A549 (cell line): ENCODE data around the gene ARHGAP25. TPM values are rescaled to one million over a fixed set of nuclear protein-coding genes. Genes with fewer than 3 reads are reported as not detected.

ENCODE experiments used
- ATAC-seq, 2 experiments: fragments of 200-7000 bp in 1 of 2; fragments of >200 bp in 1 of 2; cut with Nextera tagmentation in 1 of 2; cut with Tn5 transposase in 1 of 2; 3 replicates each; pipeline versions ENCODE4 v1.8.0 to v1.9.1; 2018 to 2020; ENCODE audit warnings: mild to moderate bottlenecking in 1 of 2, moderate library complexity in 1 of 2
- CTCF ChIA-PET: fragments of 300-600 bp; sonication (Branson Sonifier 250); formaldehyde crosslinking; extraction: SDS; loops from one replicate; lab custom pipeline; 2021; ENCODE audit warnings: antibody characterized with exemption, inconsistent platforms; lab: Yijun Ruan, JAX
- POLR2A ChIA-PET: fragments of 350-600 bp; formaldehyde crosslinking; extraction: SDS; loops from one replicate; lab custom pipeline; 2021; ENCODE audit warnings: antibody characterized with exemption, inconsistent platforms; lab: Yijun Ruan, JAX
- DNase-seq, 2 experiments: peaks; one replicate each; pipeline versions ENCODE4 v3.0.0 to v3.0.0-alpha.2; 2011 to 2016; ENCODE audit warnings: low read depth in 1 of 2, low spot score in 1 of 2
- FAIRE-seq: peaks from 2 replicates; lab custom pipeline; 2011; peaks lifted over from hg19 to GRCh38; lab: Jason Lieb, UNC
- H3K27ac ChIP-seq, 2 experiments: fragments of >200 bp; sonication (Bioruptor Twin); formaldehyde crosslinking; 3 replicates each; pipeline ENCODE4 v1.5.1; 2016 to 2017
- H3K4me1 ChIP-seq: fragments of >200 bp; sonication (Bioruptor Twin); formaldehyde crosslinking; 3 replicates; pipeline ENCODE4 v1.6.1; 2016
- H3K4me2 ChIP-seq: fragments of >200 bp; sonication (Bioruptor Twin); formaldehyde crosslinking; 3 replicates; pipeline ENCODE4 v1.6.1; 2016
- H3K4me3 ChIP-seq: fragments of >200 bp; sonication (Bioruptor Twin); formaldehyde crosslinking; 3 replicates; pipeline ENCODE4 v1.5.1; 2016
- H3K9me3 ChIP-seq: fragments of >200 bp; sonication (Bioruptor Twin); formaldehyde crosslinking; 3 replicates; pipeline ENCODE4 v1.6.1; 2016
- ATOH8 ChIP-seq: fragments of 250-450 bp; sonication (Bioruptor Pico); IDR thresholded peaks from 2 replicates; pipeline ENCODE4 v1.5.0; 2020; ENCODE audit warnings: low read depth, mild to moderate bottlenecking, moderate library complexity
- CBX8 ChIP-seq: fragments of 200-600 bp; sonication (generic); IDR thresholded peaks from 2 replicates; pipeline ENCODE4 v1.6.1; 2016
- CEBPB ChIP-seq, 2 experiments: fragments of >200 bp in 1 of 2; sonication (Bioruptor Twin) in 1 of 2; formaldehyde crosslinking in 1 of 2; IDR thresholded peaks; 2 replicates each; pipeline ENCODE4 v1.6.1; 2012 to 2016
- CHD2 ChIP-seq: fragments of 150-350 bp; IDR thresholded peaks from 2 replicates; pipeline ENCODE4 v1.6.1; 2014; ENCODE audit warnings: low read length; ENCODE audit not compliant: partially characterized antibody
- CHD4 ChIP-seq: fragments of 200-600 bp; sonication (generic); IDR thresholded peaks from 2 replicates; pipeline ENCODE4 v1.6.1; 2016; ENCODE audit warnings: antibody characterized with exemption, mild to moderate bottlenecking, borderline replicate concordance
- CTCF ChIP-seq: fragments of >200 bp; sonication (Bioruptor Twin); formaldehyde crosslinking; IDR thresholded peaks from 3 replicates; pipeline ENCODE4 v1.5.1; 2016
- ELK1 ChIP-seq: fragments of 150-350 bp; IDR thresholded peaks from 2 replicates; pipeline ENCODE4 v1.6.1; 2014; ENCODE audit warnings: low read depth, mild to moderate bottlenecking, low read length
- FOSL2 ChIP-seq, 2 experiments: fragments of 450-650 bp in 1 of 2; fragments of >200 bp in 1 of 2; sonication (Bioruptor Twin) in 1 of 2; formaldehyde crosslinking; IDR thresholded peaks; 2 replicates each; pipeline versions ENCODE4 v1.5.0 to v1.6.1; 2016 to 2020; ENCODE audit warnings: mild to moderate bottlenecking in 1 of 2, moderate library complexity in 1 of 2
- HDAC2 ChIP-seq: fragments of 200-600 bp; sonication (generic); IDR thresholded peaks from 2 replicates; pipeline ENCODE4 v1.6.1; 2016
- HOXA7 ChIP-seq: fragments of 250-450 bp; sonication (Bioruptor Pico); IDR thresholded peaks from 2 replicates; pipeline ENCODE4 v1.5.0; 2020; ENCODE audit warnings: mild to moderate bottlenecking, moderate library complexity
- JUNB ChIP-seq: fragments of >200 bp; sonication (Bioruptor Twin); formaldehyde crosslinking; IDR thresholded peaks from 2 replicates; pipeline ENCODE4 v1.6.1; 2016
- KDM1A ChIP-seq: fragments of 200-600 bp; sonication (generic); IDR thresholded peaks from 2 replicates; pipeline ENCODE4 v1.6.1; 2016; ENCODE audit warnings: low read depth, mild to moderate bottlenecking
- KDM5A ChIP-seq: fragments of 200-600 bp; sonication (generic); IDR thresholded peaks from 2 replicates; pipeline ENCODE4 v1.6.1; 2016; ENCODE audit warnings: antibody characterized with exemption, mild to moderate bottlenecking
- MAFK ChIP-seq: fragments of 450-650 bp; IDR thresholded peaks from 2 replicates; pipeline ENCODE4 v1.6.1; 2014; ENCODE audit not compliant: partially characterized antibody
- MAX ChIP-seq: IDR thresholded peaks from 2 replicates; pipeline ENCODE4 v1.6.1; 2012
- MYC ChIP-seq: IDR thresholded peaks from 2 replicates; pipeline ENCODE4 v1.6.1; 2012; ENCODE audit warnings: mild to moderate bottlenecking, inconsistent platforms, low read length, improper control_type of control experiment, borderline replicate concordance
- NFE2L2 ChIP-seq: fragments of 150-350 bp; conservative IDR thresholded peaks from 2 replicates; pipeline ENCODE4 v1.6.1; 2014; ENCODE audit warnings: low read length
- NPAS2 ChIP-seq: fragments of 250-450 bp; sonication (Bioruptor Pico); IDR thresholded peaks from 2 replicates; pipeline ENCODE4 v1.8.0; 2022; ENCODE audit warnings: mild to moderate bottlenecking, moderate library complexity, borderline replicate concordance
- NR3C1 ChIP-seq: fragments of >200 bp; sonication (Bioruptor Twin); formaldehyde crosslinking; IDR thresholded peaks from 3 replicates; pipeline ENCODE4 v1.6.1; 2017
- POLR2A ChIP-seq: IDR thresholded peaks from 2 replicates; pipeline ENCODE4 v1.6.1; 2012; ENCODE audit warnings: mild to moderate bottlenecking, low read length
- RCOR1 ChIP-seq: fragments of 150-350 bp; IDR thresholded peaks from 2 replicates; pipeline ENCODE4 v1.6.1; 2014; ENCODE audit warnings: antibody characterized with exemption, low read length, low read depth
- USF2 ChIP-seq: fragments of 450-650 bp; IDR thresholded peaks from 2 replicates; pipeline ENCODE4 v1.6.1; 2014; ENCODE audit warnings: antibody characterized with exemption
- ZC3H11A ChIP-seq: fragments of 450-650 bp; IDR thresholded peaks from 2 replicates; pipeline ENCODE4 v1.6.1; 2014; ENCODE audit warnings: antibody characterized with exemption, mild to moderate bottlenecking
- ZFP36 ChIP-seq: fragments of 450-650 bp; IDR thresholded peaks from 2 replicates; pipeline ENCODE4 v1.6.1; 2014; ENCODE audit warnings: borderline replicate concordance; ENCODE audit not compliant: partially characterized antibody
- WGBS: methylation state at CpG from one replicate; pipeline ENCODE4 v1.1.6; 2017; ENCODE audit errors: missing lambda C conversion rate; 5-methylcytosine and 5-hydroxymethylcytosine counted together
- polyA plus RNA-seq, 4 experiments: library from polyadenylated mRNA; depleted of rRNA in 3 of 4; stranded (reverse); fragments of >200 nt; fragmentation: RNase III in 1 of 4; extraction: RNeasy Plus Mini Kit Qiagen cat#74134 plus additional on column Dnase treatment in 1 of 4; gene quantifications; 2 replicates in 3 of 4; 3 replicates in 1 of 4; pipeline ENCODE4 v1.2.3, GENCODE V29; 2011 to 2017

Gene ARHGAP25
- polyA plus RNA-seq, 2 of the 4 experiments (the other 2 are of a cell fraction) = 0.50 to 2.4 TPM

- Histone ChIP-seq H3K27ac (no peak overlapping the region), H3K4me1 (no peaks in the 10 kb centered on the region), H3K4me3 (no peak overlapping the region), H3K4me2 (no peak overlapping the region), H3K9me3 (no peaks in the 10 kb centered on the region)
- FAIRE-seq = no peak
- CTCF ChIA-PET = interaction anchor here (0.8 to 1.9 kb wide), 4 partner anchors 12 to 307 kb away, joined by 3 to 19 read pairs (median 3); no protein-coding TSS in a partner anchor
- no peak for ATAC-seq
- WGBS = 51% methylated on average over 6 of the region's 6 CpGs
- TF ChIP-seq NR3C1 = no peak
- TF ChIP-seq MYC = no peak
- no peak for TF ChIP-seq CHD2
- TF ChIP-seq CBX8 = no peak
- no peak for TF ChIP-seq KDM1A
- TF ChIP-seq CEBPB (IDR thresholded peaks at IDR 0.05) = no peak
- no peak for TF ChIP-seq MAX
- no peak for TF ChIP-seq POLR2A
- no peak for TF ChIP-seq RCOR1
- no peak for TF ChIP-seq CTCF
- TF ChIP-seq ZC3H11A = no peak
- no peak for TF ChIP-seq USF2
- TF ChIP-seq NFE2L2 = no peak
- TF ChIP-seq HDAC2 = no peak
- no peak for TF ChIP-seq ATOH8
- no peak for TF ChIP-seq JUNB
- POLR2A ChIA-PET = no interaction called here
- DNase-seq = no peak
Observed at GRCh38 chr2:68770271-68771111, 35.9 kb downstream of the ARHGAP25 start.

- POLR2A ChIA-PET = no interaction called here
- H3K4me2 ChIP-seq = no peak overlapping the region
- H3K4me1 ChIP-seq = no peaks in the 10 kb centered on the region
- ATAC-seq (no peak), DNase-seq (no peak), FAIRE-seq (no peak)
- TF ChIP-seq HOXA7 (CRISPR knock-in tag) = no peak
- no peak for TF ChIP-seq CHD4
- TF ChIP-seq MAFK = no peak
- no peak for TF ChIP-seq CEBPB (IDR thresholded peaks at IDR 0.05)
- no peak for TF ChIP-seq ZFP36
- WGBS = 87% methylated on average over 3 of the region's 3 CpGs
- H3K9me3 ChIP-seq = no peaks in the 10 kb centered on the region
- CTCF ChIA-PET = interaction anchor here (1.0 to 1.9 kb wide), 3 partner anchors 19 to 308 kb away, joined by 3 to 19 read pairs (median 3); no protein-coding TSS in a partner anchor
- no peak overlapping the region for H3K27ac ChIP-seq
- no peak overlapping the region for H3K4me3 ChIP-seq
Observed at GRCh38 chr2:68771211-68771751, 36.7 kb downstream of the ARHGAP25 start.

GRCh38 chr2:68772109-68772508, 37.5 kb downstream of the ARHGAP25 start:
- DNase-seq (no peak), ATAC-seq (no peak), FAIRE-seq (no peak)
- Histone ChIP-seq H3K4me2 (no peak overlapping the region), H3K27ac (no peak overlapping the region), H3K4me1 (no peaks in the 10 kb centered on the region), H3K4me3 (no peak overlapping the region), H3K9me3 (no peaks in the 10 kb centered on the region)
- ChIA-PET CTCF (interaction anchor here (1.1 kb wide), 1 partner anchor 64 kb away, joined by 3 read pairs; no protein-coding TSS in a partner anchor), POLR2A (no interaction called here)
- TF ChIP-seq MAFK (no peak), ZFP36 (no peak), KDM5A (no peak), NPAS2 (no peak), ATOH8 (no peak), FOSL2 (IDR thresholded peaks at IDR 0.05) (no peak), FOSL2 (CRISPR knock-in tag; IDR thresholded peaks at IDR 0.05) (no peak), ELK1 (no peak)
- WGBS = 51% methylated on average over 2 of the region's 2 CpGs
